ENCODE data around the gene PRKAR1B.

PRKAR1B gene

DNA sequence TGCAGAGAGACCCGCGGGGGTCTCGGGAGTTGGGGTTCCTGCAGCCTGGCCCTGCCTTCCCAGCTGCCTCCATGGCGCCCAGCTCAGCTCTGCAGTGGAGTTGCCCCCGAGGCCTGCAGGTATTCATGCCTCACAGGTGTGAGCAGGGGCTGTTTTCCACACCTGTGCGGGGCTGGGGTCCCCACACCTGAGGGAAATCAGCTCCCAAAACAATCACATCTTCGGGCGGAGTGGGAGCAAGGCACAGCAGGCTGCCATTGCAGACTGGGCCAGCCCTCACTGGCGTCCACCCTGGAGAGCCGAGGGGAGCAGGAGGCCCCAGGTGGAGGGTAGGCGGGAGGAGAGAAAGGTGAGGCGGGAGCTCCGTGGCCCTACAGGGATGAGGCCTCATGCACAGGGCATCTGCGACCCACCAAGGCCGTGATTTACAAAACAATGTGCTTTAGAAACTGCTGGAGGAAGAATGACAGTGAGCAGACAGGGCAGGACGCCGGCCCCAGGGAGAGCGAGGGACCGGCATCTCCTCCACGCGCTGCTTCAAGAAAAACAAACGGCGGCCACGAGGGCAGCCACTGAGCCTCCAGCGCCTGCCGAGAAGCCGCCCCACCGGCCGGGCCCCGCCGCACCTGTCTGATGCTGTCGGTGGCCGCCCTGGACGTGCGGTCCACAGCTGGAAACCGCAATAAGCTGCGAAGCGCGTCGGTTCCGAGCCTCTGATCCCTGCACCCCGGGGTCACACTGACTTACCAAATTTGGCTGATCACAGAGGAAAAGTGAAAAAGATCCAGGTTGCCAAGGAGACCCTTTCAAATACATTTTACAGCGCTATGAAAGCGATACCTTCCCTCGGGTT lies 154.4 kb downstream of the PRKAR1B start:
- ChIA-PET POLR2A (ENCODE audit: low non-redundant PET) (no interaction called here), CTCF (interaction anchor here (0.6 kb wide), 1 partner anchor 292 kb away, joined by 3 read pairs; no protein-coding TSS in a partner anchor)
- no peak for DNase-seq (ENCODE audit: low spot score)
- H3K27ac ChIP-seq = no peak overlapping the region
- TF ChIP-seq CTCF (conservative IDR thresholded peaks at IDR 0.05; ENCODE audit: low read depth) = no peak

- H3K27ac ChIP-seq = no peak overlapping the region
- TF ChIP-seq CTCF (conservative IDR thresholded peaks at IDR 0.05; ENCODE audit: low read depth) = no peak
- CTCF ChIA-PET = interaction anchor here (0.6 kb wide), 1 partner anchor 293 kb away, joined by 3 read pairs; no protein-coding TSS in a partner anchor
- POLR2A ChIA-PET (ENCODE audit: low non-redundant PET) = no interaction called here
- DNase-seq (ENCODE audit: low spot score) = no peak
Measured at GRCh38 chr7:571718-572415, 155.2 kb downstream of the PRKAR1B start.

DNA sequence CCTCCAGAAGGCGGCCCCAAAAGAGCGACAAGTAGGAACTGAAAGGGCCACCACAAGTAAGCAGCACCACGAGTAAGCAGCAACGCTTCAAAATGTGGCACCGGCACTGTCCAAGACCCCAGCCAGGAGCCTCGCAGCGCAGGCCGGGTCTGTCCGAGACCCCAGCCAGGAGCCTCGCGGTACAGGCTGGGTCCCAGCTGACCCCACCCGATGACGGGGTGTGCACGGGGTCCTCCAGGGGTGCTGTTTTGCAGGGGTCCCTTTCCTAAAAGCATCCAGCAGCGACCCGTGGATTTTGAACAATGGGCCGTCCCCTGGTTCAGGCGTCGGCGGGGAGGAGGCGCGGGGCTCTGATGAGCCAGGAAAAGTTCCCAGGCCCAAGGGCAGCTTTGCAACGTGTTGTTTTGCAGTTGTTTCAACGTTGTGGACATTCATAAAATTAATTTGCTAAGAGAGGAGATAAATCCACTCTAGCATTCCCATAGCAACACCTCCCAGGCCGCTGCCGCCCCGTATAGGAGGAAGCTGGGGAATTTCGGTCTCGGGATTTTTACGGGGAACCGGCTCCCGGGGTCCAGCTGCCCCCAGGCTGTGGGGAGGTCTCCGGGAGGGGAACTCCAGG lies 155.9 kb downstream of the PRKAR1B start:
- no peak overlapping the region; the same call in 1 of the 2 replicates for H3K27ac ChIP-seq
- CTCF ChIA-PET = no interaction called here

GRCh38 chr7:570801-571070 lies 156.3 kb downstream of the PRKAR1B start:
- no peak overlapping the region; the same call in 1 of the 2 replicates for H3K27ac ChIP-seq
- TF ChIP-seq CTCF (conservative IDR thresholded peaks at IDR 0.05; ENCODE audit: low read depth) = no peak
- ChIA-PET CTCF (no interaction called here), POLR2A (ENCODE audit: low non-redundant PET) (no interaction called here)
- DNase-seq (ENCODE audit: low spot score) = no peak

More for the DNA sequence above, 155.9 kb downstream of the PRKAR1B start:
- no peak for TF ChIP-seq CTCF (conservative IDR thresholded peaks at IDR 0.05; ENCODE audit: low read depth)
- POLR2A ChIA-PET (ENCODE audit: low non-redundant PET) = no interaction called here
- DNase-seq (ENCODE audit: low spot score) = no peak

GRCh38 chr7:569996-570800 lies 156.9 kb downstream of the PRKAR1B start:
- CTCF ChIA-PET = interaction anchor here (0.8 kb wide), 1 partner anchor 47 kb away, joined by 3 read pairs; no protein-coding TSS in a partner anchor
- no peak overlapping the region for H3K27ac ChIP-seq
- DNase-seq (ENCODE audit: low spot score) = no peak
- POLR2A ChIA-PET (ENCODE audit: low non-redundant PET) = no interaction called here
- no peak for TF ChIP-seq CTCF (conservative IDR thresholded peaks at IDR 0.05; ENCODE audit: low read depth)

All from RWPE1 (cell line).